Bronchial epithelial cell (primary cell): ENCODE measurements around the gene BPTF. TPM values are rescaled to one million over a fixed set of nuclear protein-coding genes. Genes with fewer than 3 reads are reported as not detected.
"Not testable (repeated sequence)": the region's sequence is repeated elsewhere in the genome, so short reads cannot be mapped to it uniquely, and the experiment has no call there.

Source experiments
- DNase-seq: peaks from one replicate; pipeline ENCODE4 v3.0.0-alpha.2; 2010; ENCODE audit warnings: low read depth
- FAIRE-seq: peaks from 2 replicates; lab custom pipeline; 2011; peaks lifted over from hg19 to GRCh38; lab: Jason Lieb, UNC
- H3K27me3 ChIP-seq: 2 replicates; pipeline ENCODE4 v1.5.1; 2011; ENCODE audit warnings: low read length; ENCODE audit not compliant: control insufficient read depth, insufficient read depth
- H3K36me3 ChIP-seq: 2 replicates; pipeline ENCODE4 v1.5.1; 2011; ENCODE audit warnings: low read length; ENCODE audit not compliant: control insufficient read depth, insufficient read depth
- H3K4me3 ChIP-seq: 2 replicates; pipeline ENCODE4 v1.5.1; 2011; ENCODE audit warnings: mild to moderate bottlenecking, low read depth, low read length, control low read depth
- CTCF ChIP-seq: IDR thresholded peaks from 2 replicates; pipeline ENCODE4 v1.5.1; 2011; ENCODE audit warnings: mild to moderate bottlenecking, moderate library complexity, low read length, control low read depth, inconsistent platforms; ENCODE audit not compliant: insufficient read depth, severe bottlenecking
- total RNA-seq: library from RNA; depleted of rRNA; stranded (reverse); fragments of >200 nt; gene quantifications from 2 replicates; pipeline ENCODE4 v1.2.1, GENCODE V29; 2014

The BPTF gene
- total RNA-seq, 1 donor from 2014 or later, result 18.7 TPM

DNA sequence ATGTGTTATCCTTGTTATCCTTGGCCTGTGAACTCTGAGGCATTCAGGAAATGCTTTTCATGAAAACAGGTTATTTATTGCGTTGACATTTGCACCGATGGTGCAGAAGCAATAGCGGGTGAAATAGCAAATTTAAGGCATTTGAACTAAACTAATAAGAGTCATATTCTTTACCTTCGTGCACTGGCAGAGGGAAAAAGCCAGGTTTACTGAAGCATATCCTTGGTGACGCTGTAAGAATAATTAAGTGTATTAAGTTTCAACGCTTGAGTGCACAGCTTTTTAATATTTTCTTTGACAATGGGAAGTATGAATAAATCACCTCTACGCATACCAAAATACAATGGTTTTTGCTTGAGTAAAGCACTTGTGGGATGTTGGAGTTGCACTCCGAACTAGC, 196.7 kb downstream of the BPTF start:
- TF ChIP-seq CTCF, result no peak
- H3K27me3 ChIP-seq, result no peaks in the 10 kb centered on the region
- FAIRE-seq, result no peak

DNA sequence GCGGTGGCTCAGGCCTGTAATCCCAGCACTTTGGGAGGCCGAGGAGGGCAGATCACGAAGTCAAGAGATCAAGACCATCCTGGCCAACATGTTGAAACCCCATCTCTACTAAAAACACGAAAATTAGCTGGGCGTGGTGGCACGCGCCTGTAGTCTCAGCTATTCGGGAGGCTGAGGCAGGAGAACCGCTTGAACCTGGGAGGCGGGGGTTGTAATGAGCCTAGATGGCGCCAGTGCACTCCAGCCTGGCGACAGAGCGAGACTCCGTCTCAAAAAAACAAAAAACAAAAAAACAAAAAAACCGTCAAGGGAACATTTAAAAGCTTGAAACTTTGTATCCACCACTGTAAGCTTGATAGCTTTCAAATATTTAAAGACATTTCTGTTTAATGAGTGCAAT, 197.2 kb downstream of the BPTF start:
- not testable (repeated sequence) for DNase-seq, H3K36me3 ChIP-seq, H3K27me3 ChIP-seq, H3K4me3 ChIP-seq, FAIRE-seq

More for the DNA sequence above, 196.7 kb downstream of the BPTF start:
- DNase-seq, result no peak
- Histone ChIP-seq H3K36me3 (no peaks in the 10 kb centered on the region), H3K4me3 (no peak overlapping the region)

- no peak for TF ChIP-seq CTCF
- H3K27me3 ChIP-seq, result no peaks in the 10 kb centered on the region
- no peak overlapping the region for H3K4me3 ChIP-seq
- DNase-seq (no peak), FAIRE-seq (no peak)
- H3K36me3 ChIP-seq, result no peaks in the 10 kb centered on the region
Measured at GRCh38 chr17:68029512-68030215, 204.4 kb downstream of the BPTF start.

Other genes starting within 250 kb of the BPTF start
- 27.0 and 29.2 TPM in 2 replicates for gene NOL11, start 107.6 kb upstream of the BPTF start, total RNA-seq
- gene C17orf58, start 171.0 kb downstream of the BPTF start, total RNA-seq, result 7.4 and 11.3 TPM in 2 replicates
- 17.0 and 17.4 TPM in 2 replicates for gene KPNA2, start 210.2 kb downstream of the BPTF start, total RNA-seq